RCC 7860 (cell line): ENCODE measurements around the gene TRAF7.
"Not testable (repeated sequence)": the region's sequence is repeated elsewhere in the genome, so short reads cannot be mapped to it uniquely, and the experiment has no call there.

ENCODE experiments used
- DNase-seq: peaks from one replicate; pipeline ENCODE4 v3.0.0-alpha.2; 2015; ENCODE audit warnings: low spot score
- FAIRE-seq: peaks from 2 replicates; lab custom pipeline; 2012; peaks lifted over from hg19 to GRCh38; lab: Jason Lieb, UNC

The TRAF7 gene

GRCh38 chr16:2196981-2197511, 41.5 kb downstream of the TRAF7 start:
- DNase-seq, result no peak
- FAIRE-seq, result no peak

GRCh38 chr16:2197765-2198164, 42.2 kb downstream of the TRAF7 start:
- no peak for DNase-seq
- FAIRE-seq, result no peak

GRCh38 chr16:2198283-2198682, 42.7 kb downstream of the TRAF7 start:
- no peak for FAIRE-seq
- DNase-seq, result no peak

GRCh38 chr16:2199095-2199494, 43.5 kb downstream of the TRAF7 start:
- FAIRE-seq (no peak), DNase-seq (no peak)

GRCh38 chr16:2199621-2200139, 44.1 kb downstream of the TRAF7 start:
- no peak for FAIRE-seq

GRCh38 chr16:2200313-2200712, 44.7 kb downstream of the TRAF7 start:
- FAIRE-seq (no peak), DNase-seq (no peak)

More at GRCh38 chr16:2199621-2200139, 44.1 kb downstream of the TRAF7 start:
- no peak for DNase-seq

GRCh38 chr16:2203119-2203688, 47.6 kb downstream of the TRAF7 start:
- FAIRE-seq, DNase-seq: not testable (repeated sequence)

- DNase-seq (no peak), FAIRE-seq (no peak)
Measured at GRCh38 chr16:2204416-2205103, 49.0 kb downstream of the TRAF7 start.

GRCh38 chr16:2205104-2205966, 49.8 kb downstream of the TRAF7 start, which contains the start of gene MLST8:
MLST8 (plus strand) TSS chr16:2205454; CDS start chr16:2206086, 632 bp downstream.
- no peak for FAIRE-seq
- DNase-seq, result peak; percentile 65

GRCh38 chr16:2205967-2206313, 50.4 kb downstream of the TRAF7 start:
- DNase-seq, result no peak
- FAIRE-seq, result no peak

GRCh38 chr16:2206420-2206779, 50.8 kb downstream of the TRAF7 start:
- DNase-seq, result no peak
- no peak for FAIRE-seq

- FAIRE-seq (no peak), DNase-seq (no peak)
Measured at GRCh38 chr16:2206780-2207433, 51.3 kb downstream of the TRAF7 start.

- FAIRE-seq, result no peak
- no peak for DNase-seq
Measured at GRCh38 chr16:2207872-2208271, 52.3 kb downstream of the TRAF7 start.

- no peak for DNase-seq
Measured at GRCh38 chr16:2208308-2208707, 52.7 kb downstream of the TRAF7 start.

GRCh38 chr16:2208772-2209171, 53.2 kb downstream of the TRAF7 start:
- no peak for FAIRE-seq
- DNase-seq, result no peak

More at GRCh38 chr16:2208308-2208707, 52.7 kb downstream of the TRAF7 start:
- no peak for FAIRE-seq

- DNase-seq (no peak), FAIRE-seq (no peak)
Measured at GRCh38 chr16:2209258-2210008, 53.9 kb downstream of the TRAF7 start.

- FAIRE-seq, result no peak
- no peak for DNase-seq
Measured at GRCh38 chr16:2210009-2210332, 54.4 kb downstream of the TRAF7 start.

GRCh38 chr16:2210386-2211365, 55.1 kb downstream of the TRAF7 start, which contains the start of gene BRICD5:
BRICD5 (minus strand) TSS chr16:2210863; CDS start chr16:2210833, 30 bp downstream.
- FAIRE-seq (no peak), DNase-seq (no peak)

GRCh38 chr16:2211923-2212347, 56.4 kb downstream of the TRAF7 start:
- FAIRE-seq, result no peak
- DNase-seq, result no peak
